ENCODE results near the gene TPRX1. TPM values are rescaled to one million over a fixed set of nuclear protein-coding genes. Genes with fewer than 3 reads are reported as not detected.

TPRX1 gene
- total and polyA plus RNA-seq, 2 experiments from 2014 or later = not detected

- DNase-seq = no peak
- no peaks in the 10 kb centered on the region for H3K27me3 ChIP-seq (replicated peaks; ENCODE audit: insufficient read depth)
- no peak overlapping the region for H3K4me2 ChIP-seq (ENCODE audit: unreplicated experiment)
- H3F3A ChIP-seq (ENCODE audit: insufficient read depth) = peaks cover 6% of the 10 kb centered on the region; the same call in 1 of the 2 replicates
- no peaks in the 10 kb centered on the region for H3K79me2 ChIP-seq (ENCODE audit: insufficient read depth)
- no peak overlapping the region for H3K9ac ChIP-seq
- peaks cover 17% of the 10 kb centered on the region; the same call in 1 of the 2 replicates for H3K36me3 ChIP-seq (ENCODE audit: low read depth)
- no peaks in the 10 kb centered on the region for H3K9me3 ChIP-seq (ENCODE audit: low read depth)
- H3K9me2 ChIP-seq (ENCODE audit: insufficient read depth) = no peaks in the 10 kb centered on the region
- no peak for TF ChIP-seq EZH2 (IDR thresholded peaks at IDR 0.05; ENCODE audit: insufficient read depth, poor library complexity, severe bottlenecking)
- TF ChIP-seq EZH2phosphoT487 (IDR thresholded peaks at IDR 0.05; ENCODE audit: insufficient read depth, low read depth) = no peak
- no peaks in the 10 kb centered on the region for H4K20me1 ChIP-seq (ENCODE audit: insufficient read depth)
- H3K4me3 ChIP-seq = no peak overlapping the region
- no peak overlapping the region for H2AFZ ChIP-seq
- WGBS, 2 experiments (ENCODE audit: low coverage in 1 of 2, low lambda C conversion rate in 2 of 2, missing lambda C conversion rate in 2 of 2) = 68 to 70% methylated on average over 5 of the region's 5 CpGs
- in situ Hi-C loops (cut with MboI) = no loop called here
- no peak overlapping the region for H3K27ac ChIP-seq
- no peaks in the 10 kb centered on the region for H3K4me1 ChIP-seq (ENCODE audit: insufficient read depth)
Observed at GRCh38 chr19:47761566-47761965, 42.8 kb downstream of the TPRX1 start.

DNA sequence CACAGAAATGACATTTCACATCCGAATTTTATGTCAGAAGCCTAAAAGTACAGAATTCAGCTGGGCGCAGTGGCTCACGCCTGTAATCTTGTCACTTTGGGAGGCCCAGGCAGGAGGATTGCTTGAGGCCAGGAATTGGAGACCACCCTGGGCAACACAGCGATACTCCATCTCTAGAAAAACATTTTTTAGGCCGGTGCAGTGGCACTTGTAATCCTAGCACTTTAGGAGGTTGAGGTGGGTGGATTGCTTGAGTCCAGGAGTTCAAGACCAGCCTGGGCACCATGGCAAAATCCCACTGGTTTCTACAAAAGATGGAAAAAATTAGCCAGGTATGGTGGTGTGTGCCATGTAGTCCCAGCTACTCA, 43.7 kb downstream of the TPRX1 start:
- no peak for DNase-seq
- Histone ChIP-seq H3K9me2 (ENCODE audit: insufficient read depth) (no peaks in the 10 kb centered on the region), H3F3A (ENCODE audit: insufficient read depth) (peaks cover 6% of the 10 kb centered on the region; the same call in 1 of the 2 replicates), H3K79me2 (ENCODE audit: insufficient read depth) (no peaks in the 10 kb centered on the region), H3K27ac (no peak overlapping the region), H3K36me3 (ENCODE audit: low read depth) (peaks cover 17% of the 10 kb centered on the region; the same call in 1 of the 2 replicates), H3K4me1 (ENCODE audit: insufficient read depth) (no peaks in the 10 kb centered on the region), H2AFZ (no peak overlapping the region), H4K20me1 (ENCODE audit: insufficient read depth) (no peaks in the 10 kb centered on the region), H3K9ac (no peak overlapping the region), H3K4me3 (no peak overlapping the region), H3K27me3 (replicated peaks; ENCODE audit: insufficient read depth) (no peaks in the 10 kb centered on the region), H3K9me3 (ENCODE audit: low read depth) (no peaks in the 10 kb centered on the region), H3K4me2 (ENCODE audit: unreplicated experiment) (no peak overlapping the region)
- in situ Hi-C loops (cut with MboI) = no loop called here
- TF ChIP-seq EZH2phosphoT487 (IDR thresholded peaks at IDR 0.05; ENCODE audit: insufficient read depth, low read depth) (no peak), EZH2 (IDR thresholded peaks at IDR 0.05; ENCODE audit: insufficient read depth, poor library complexity, severe bottlenecking) (no peak)
- WGBS, 2 experiments (ENCODE audit: low coverage in 1 of 2, low lambda C conversion rate in 2 of 2, missing lambda C conversion rate in 2 of 2) = 88 to 90% methylated on average over 5 of the region's 5 CpGs

DNA sequence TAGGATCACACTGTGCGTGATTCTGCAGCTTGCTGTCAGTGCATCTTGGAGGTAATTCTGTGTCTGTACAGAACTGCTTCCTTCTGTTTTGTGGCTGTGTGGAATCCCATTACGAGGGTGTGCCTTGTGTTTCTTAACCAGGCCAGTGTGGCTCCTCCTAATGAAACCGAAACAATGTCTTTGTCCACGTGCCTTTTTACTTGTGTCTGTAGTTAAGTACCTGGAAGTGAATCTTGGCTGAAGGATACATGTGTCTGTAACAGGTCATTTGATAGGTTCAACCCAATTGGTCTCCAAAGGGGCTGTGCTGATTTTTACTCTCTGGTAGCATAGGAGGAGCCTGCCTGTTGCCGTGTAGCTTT, 45.9 kb downstream of the TPRX1 start:
- DNase-seq = no peak
- in situ Hi-C loops (cut with MboI) = no loop called here
- no peak overlapping the region for H3K9ac ChIP-seq
- WGBS, 2 experiments (ENCODE audit: low coverage in 1 of 2, low lambda C conversion rate in 2 of 2, missing lambda C conversion rate in 2 of 2) = 84 to 87% methylated on average over 5 of the region's 5 CpGs
- H3K9me2 ChIP-seq (ENCODE audit: insufficient read depth) = no peaks in the 10 kb centered on the region
- peaks cover 22% of the 10 kb centered on the region; the same call in 1 of the 2 replicates for H3K36me3 ChIP-seq (ENCODE audit: low read depth)
- H3K27me3 ChIP-seq (replicated peaks; ENCODE audit: insufficient read depth) = no peaks in the 10 kb centered on the region
- no peak overlapping the region for H3K4me2 ChIP-seq (ENCODE audit: unreplicated experiment)
- H3K27ac ChIP-seq = no peak overlapping the region
- no peak overlapping the region for H2AFZ ChIP-seq
- H3K79me2 ChIP-seq (ENCODE audit: insufficient read depth) = no peaks in the 10 kb centered on the region
- H3K4me1 ChIP-seq (ENCODE audit: insufficient read depth) = no peaks in the 10 kb centered on the region
- no peaks in the 10 kb centered on the region for H4K20me1 ChIP-seq (ENCODE audit: insufficient read depth)
- peaks cover 6% of the 10 kb centered on the region; the same call in 1 of the 2 replicates for H3F3A ChIP-seq (ENCODE audit: insufficient read depth)
- H3K9me3 ChIP-seq (ENCODE audit: low read depth) = no peaks in the 10 kb centered on the region
- H3K4me3 ChIP-seq = no peak overlapping the region
- TF ChIP-seq EZH2phosphoT487 (IDR thresholded peaks at IDR 0.05; ENCODE audit: insufficient read depth, low read depth) (no peak), EZH2 (IDR thresholded peaks at IDR 0.05; ENCODE audit: insufficient read depth, poor library complexity, severe bottlenecking) (no peak)

GRCh38 chr19:47757617-47758442, 46.5 kb downstream of the TPRX1 start:
- 84% methylated on average over 14 of the region's 14 CpGs for WGBS, 2 experiments (ENCODE audit: low coverage in 1 of 2, low lambda C conversion rate in 2 of 2, missing lambda C conversion rate in 2 of 2)

More at GRCh38 chr19:47757617-47758442, 46.5 kb downstream of the TPRX1 start:
- DNase-seq = no peak
- no peak overlapping the region for H3K4me2 ChIP-seq (ENCODE audit: unreplicated experiment)
- H3K4me1 ChIP-seq (ENCODE audit: insufficient read depth) = no peaks in the 10 kb centered on the region
- in situ Hi-C loops (cut with MboI) = no loop called here
- H3K9ac ChIP-seq = no peak overlapping the region
- TF ChIP-seq EZH2phosphoT487 (IDR thresholded peaks at IDR 0.05; ENCODE audit: insufficient read depth, low read depth) = no peak
- TF ChIP-seq EZH2 (IDR thresholded peaks at IDR 0.05; ENCODE audit: insufficient read depth, poor library complexity, severe bottlenecking) = no peak
- H4K20me1 ChIP-seq (ENCODE audit: insufficient read depth) = no peaks in the 10 kb centered on the region
- H2AFZ ChIP-seq = no peak overlapping the region
- H3K4me3 ChIP-seq = no peak overlapping the region
- no peaks in the 10 kb centered on the region for H3K9me3 ChIP-seq (ENCODE audit: low read depth)
- no peaks in the 10 kb centered on the region for H3K27me3 ChIP-seq (replicated peaks; ENCODE audit: insufficient read depth)
- peaks cover 6% of the 10 kb centered on the region; the same call in 1 of the 2 replicates for H3F3A ChIP-seq (ENCODE audit: insufficient read depth)
- H3K36me3 ChIP-seq (ENCODE audit: low read depth) = peaks cover 24% of the 10 kb centered on the region; the same call in 1 of the 2 replicates
- H3K79me2 ChIP-seq (ENCODE audit: insufficient read depth) = no peaks in the 10 kb centered on the region
- H3K27ac ChIP-seq = no peak overlapping the region
- H3K9me2 ChIP-seq (ENCODE audit: insufficient read depth) = no peaks in the 10 kb centered on the region
